ENCODE data around the gene NUDT1. TPM values are rescaled to one million over a fixed set of nuclear protein-coding genes. Genes with fewer than 3 reads are reported as not detected.

The NUDT1 gene
- total RNA-seq, 1 experiment from 2014 or later: 100 TPM

DNA sequence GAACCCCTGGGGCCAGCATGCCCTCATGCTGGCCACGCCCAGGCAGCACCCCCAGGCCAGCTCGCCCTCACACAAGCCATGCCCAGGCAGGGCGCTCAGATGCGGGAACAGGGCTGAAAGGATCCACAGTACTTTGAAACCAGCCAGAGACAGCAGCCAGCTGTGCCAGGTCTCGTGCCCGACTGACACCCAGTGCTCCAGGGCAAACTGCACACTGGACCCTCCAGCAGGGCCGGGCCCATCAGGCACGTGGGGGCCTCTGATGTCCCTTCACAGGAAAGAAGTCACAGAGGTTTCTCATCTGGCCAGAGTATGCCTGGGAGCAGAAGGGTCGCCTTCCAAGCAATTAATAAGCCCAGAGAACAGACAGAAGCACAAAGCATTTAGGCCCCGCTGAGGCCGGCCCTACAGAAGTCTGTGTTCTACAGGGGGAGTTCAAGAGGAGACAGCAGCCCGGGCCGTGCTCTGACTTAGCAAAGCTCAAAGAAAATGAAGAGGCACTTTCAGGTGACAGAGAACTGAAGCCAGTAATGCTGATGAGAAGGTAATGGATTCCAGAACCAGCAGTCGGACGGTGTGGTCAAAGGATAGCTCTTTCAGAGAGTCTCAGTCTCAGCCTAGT lies 30.7 kb upstream of the NUDT1 start:
- TF ChIP-seq, protein P1, sequence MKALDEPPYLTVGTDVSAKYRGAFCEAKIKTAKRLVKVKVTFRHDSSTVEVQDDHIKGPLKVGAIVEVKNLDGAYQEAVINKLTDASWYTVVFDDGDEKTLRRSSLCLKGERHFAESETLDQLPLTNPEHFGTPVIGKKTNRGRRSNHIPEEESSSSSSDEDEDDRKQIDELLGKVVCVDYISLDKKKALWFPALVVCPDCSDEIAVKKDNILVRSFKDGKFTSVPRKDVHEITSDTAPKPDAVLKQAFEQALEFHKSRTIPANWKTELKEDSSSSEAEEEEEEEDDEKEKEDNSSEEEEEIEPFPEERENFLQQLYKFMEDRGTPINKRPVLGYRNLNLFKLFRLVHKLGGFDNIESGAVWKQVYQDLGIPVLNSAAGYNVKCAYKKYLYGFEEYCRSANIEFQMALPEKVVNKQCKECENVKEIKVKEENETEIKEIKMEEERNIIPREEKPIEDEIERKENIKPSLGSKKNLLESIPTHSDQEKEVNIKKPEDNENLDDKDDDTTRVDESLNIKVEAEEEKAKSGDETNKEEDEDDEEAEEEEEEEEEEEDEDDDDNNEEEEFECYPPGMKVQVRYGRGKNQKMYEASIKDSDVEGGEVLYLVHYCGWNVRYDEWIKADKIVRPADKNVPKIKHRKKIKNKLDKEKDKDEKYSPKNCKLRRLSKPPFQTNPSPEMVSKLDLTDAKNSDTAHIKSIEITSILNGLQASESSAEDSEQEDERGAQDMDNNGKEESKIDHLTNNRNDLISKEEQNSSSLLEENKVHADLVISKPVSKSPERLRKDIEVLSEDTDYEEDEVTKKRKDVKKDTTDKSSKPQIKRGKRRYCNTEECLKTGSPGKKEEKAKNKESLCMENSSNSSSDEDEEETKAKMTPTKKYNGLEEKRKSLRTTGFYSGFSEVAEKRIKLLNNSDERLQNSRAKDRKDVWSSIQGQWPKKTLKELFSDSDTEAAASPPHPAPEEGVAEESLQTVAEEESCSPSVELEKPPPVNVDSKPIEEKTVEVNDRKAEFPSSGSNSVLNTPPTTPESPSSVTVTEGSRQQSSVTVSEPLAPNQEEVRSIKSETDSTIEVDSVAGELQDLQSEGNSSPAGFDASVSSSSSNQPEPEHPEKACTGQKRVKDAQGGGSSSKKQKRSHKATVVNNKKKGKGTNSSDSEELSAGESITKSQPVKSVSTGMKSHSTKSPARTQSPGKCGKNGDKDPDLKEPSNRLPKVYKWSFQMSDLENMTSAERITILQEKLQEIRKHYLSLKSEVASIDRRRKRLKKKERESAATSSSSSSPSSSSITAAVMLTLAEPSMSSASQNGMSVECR (CRISPR knock-in tag; IDR thresholded peaks at IDR 0.05; ENCODE audit: borderline replicate concordance): no peak
- TF ChIP-seq, protein P2, sequence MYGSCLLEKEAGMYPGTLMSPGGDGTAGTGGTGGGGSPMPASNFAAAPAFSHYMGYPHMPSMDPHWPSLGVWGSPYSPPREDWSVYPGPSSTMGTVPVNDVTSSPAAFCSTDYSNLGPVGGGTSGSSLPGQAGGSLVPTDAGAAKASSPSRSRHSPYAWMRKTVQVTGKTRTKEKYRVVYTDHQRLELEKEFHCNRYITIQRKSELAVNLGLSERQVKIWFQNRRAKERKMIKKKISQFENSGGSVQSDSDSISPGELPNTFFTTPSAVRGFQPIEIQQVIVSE (CRISPR knock-in tag; IDR thresholded peaks at IDR 0.05; ENCODE audit: borderline replicate concordance): no peak
- TF ChIP-seq TEAD1 (CRISPR knock-in tag; IDR thresholded peaks at IDR 0.05): no peak
- TF ChIP-seq, protein P3, sequence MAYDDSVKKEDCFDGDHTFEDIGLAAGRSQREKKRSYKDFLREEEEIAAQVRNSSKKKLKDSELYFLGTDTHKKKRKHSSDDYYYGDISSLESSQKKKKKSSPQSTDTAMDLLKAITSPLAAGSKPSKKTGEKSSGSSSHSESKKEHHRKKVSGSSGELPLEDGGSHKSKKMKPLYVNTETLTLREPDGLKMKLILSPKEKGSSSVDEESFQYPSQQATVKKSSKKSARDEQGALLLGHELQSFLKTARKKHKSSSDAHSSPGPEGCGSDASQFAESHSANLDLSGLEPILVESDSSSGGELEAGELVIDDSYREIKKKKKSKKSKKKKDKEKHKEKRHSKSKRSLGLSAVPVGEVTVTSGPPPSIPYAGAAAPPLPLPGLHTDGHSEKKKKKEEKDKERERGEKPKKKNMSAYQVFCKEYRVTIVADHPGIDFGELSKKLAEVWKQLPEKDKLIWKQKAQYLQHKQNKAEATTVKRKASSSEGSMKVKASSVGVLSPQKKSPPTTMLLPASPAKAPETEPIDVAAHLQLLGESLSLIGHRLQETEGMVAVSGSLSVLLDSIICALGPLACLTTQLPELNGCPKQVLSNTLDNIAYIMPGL (CRISPR knock-in tag; IDR thresholded peaks at IDR 0.05): no peak
- no peak for TF ChIP-seq FOXJ3 (CRISPR knock-in tag; IDR thresholded peaks at IDR 0.05; ENCODE audit: borderline replicate concordance)
- TF ChIP-seq ZNF121 (CRISPR knock-in tag; IDR thresholded peaks at IDR 0.05): no peak
- no peak for TF ChIP-seq ZNF317 (CRISPR knock-in tag; IDR thresholded peaks at IDR 0.05; ENCODE audit: borderline replicate concordance, low read depth)
- TF ChIP-seq, protein P4, sequence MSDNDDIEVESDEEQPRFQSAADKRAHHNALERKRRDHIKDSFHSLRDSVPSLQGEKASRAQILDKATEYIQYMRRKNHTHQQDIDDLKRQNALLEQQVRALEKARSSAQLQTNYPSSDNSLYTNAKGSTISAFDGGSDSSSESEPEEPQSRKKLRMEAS (CRISPR knock-in tag; IDR thresholded peaks at IDR 0.05): no peak
- TF ChIP-seq, protein P5, sequence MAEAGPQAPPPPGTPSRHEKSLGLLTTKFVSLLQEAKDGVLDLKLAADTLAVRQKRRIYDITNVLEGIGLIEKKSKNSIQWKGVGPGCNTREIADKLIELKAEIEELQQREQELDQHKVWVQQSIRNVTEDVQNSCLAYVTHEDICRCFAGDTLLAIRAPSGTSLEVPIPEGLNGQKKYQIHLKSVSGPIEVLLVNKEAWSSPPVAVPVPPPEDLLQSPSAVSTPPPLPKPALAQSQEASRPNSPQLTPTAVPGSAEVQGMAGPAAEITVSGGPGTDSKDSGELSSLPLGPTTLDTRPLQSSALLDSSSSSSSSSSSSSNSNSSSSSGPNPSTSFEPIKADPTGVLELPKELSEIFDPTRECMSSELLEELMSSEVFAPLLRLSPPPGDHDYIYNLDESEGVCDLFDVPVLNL (CRISPR knock-in tag; IDR thresholded peaks at IDR 0.05; ENCODE audit: borderline replicate concordance, low read depth): no peak
- no peak for TF ChIP-seq ETV6 (CRISPR knock-in tag; IDR thresholded peaks at IDR 0.05)
- no peak for TF ChIP-seq TCF7 (CRISPR knock-in tag; IDR thresholded peaks at IDR 0.05; ENCODE audit: low read depth)
- TF ChIP-seq, protein P6, sequence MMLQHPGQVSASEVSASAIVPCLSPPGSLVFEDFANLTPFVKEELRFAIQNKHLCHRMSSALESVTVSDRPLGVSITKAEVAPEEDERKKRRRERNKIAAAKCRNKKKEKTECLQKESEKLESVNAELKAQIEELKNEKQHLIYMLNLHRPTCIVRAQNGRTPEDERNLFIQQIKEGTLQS (CRISPR knock-in tag; conservative IDR thresholded peaks at IDR 0.05): no peak
- TF ChIP-seq SP1 (CRISPR knock-in tag; conservative IDR thresholded peaks at IDR 0.05): no peak
- no peak for TF ChIP-seq ELF4 (CRISPR knock-in tag; IDR thresholded peaks at IDR 0.05; ENCODE audit: low read depth)
- no peak for TF ChIP-seq TEAD4 (CRISPR knock-in tag; IDR thresholded peaks at IDR 0.05)
- TF ChIP-seq, protein P7, sequence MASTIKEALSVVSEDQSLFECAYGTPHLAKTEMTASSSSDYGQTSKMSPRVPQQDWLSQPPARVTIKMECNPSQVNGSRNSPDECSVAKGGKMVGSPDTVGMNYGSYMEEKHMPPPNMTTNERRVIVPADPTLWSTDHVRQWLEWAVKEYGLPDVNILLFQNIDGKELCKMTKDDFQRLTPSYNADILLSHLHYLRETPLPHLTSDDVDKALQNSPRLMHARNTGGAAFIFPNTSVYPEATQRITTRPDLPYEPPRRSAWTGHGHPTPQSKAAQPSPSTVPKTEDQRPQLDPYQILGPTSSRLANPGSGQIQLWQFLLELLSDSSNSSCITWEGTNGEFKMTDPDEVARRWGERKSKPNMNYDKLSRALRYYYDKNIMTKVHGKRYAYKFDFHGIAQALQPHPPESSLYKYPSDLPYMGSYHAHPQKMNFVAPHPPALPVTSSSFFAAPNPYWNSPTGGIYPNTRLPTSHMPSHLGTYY (CRISPR knock-in tag; IDR thresholded peaks at IDR 0.05): no peak
- Mint-ChIP-seq H3K36me3 (peaks cover 77% of the 10 kb centered on the region), H3K27ac (no peak overlapping the region), H3K9me3 (peaks cover 6% of the 10 kb centered on the region), H3K27me3 (ENCODE audit: low read depth) (no peaks in the 10 kb centered on the region), H3K4me3 (no peak overlapping the region), H3K4me1 (no peaks in the 10 kb centered on the region)
- no peak for ATAC-seq
- CTCF ChIA-PET: interaction anchor here (0.6 to 0.8 kb wide), 3 partner anchors 80 to 328 kb away, joined by 3 to 4 read pairs (median 3); no protein-coding TSS in a partner anchor
- DNase-seq (ENCODE audit: low spot score): no peak
- POLR2A ChIA-PET: no interaction called here
